Neural progenitor cell (in vitro differentiated cells): Measurements from ENCODE around the gene NEB.

Experiments used
- CTCF ChIP-seq: fragments of 200-600 bp; sonication (generic); IDR thresholded peaks from 2 replicates; pipeline ENCODE4 v1.5.1; 2017; ENCODE audit warnings: antibody characterized with exemption, mild to moderate bottlenecking
- EZH2 ChIP-seq: fragments of 200-600 bp; sonication (generic); IDR thresholded peaks from 2 replicates; pipeline ENCODE4 v1.6.1; 2017; ENCODE audit warnings: antibody characterized with exemption, mild to moderate bottlenecking, moderate library complexity

GRCh38 chr2:151678849-151679248 lies 55.4 kb downstream of the NEB start:
- TF ChIP-seq CTCF, result no peak
- no peak for TF ChIP-seq EZH2
